H7 (cell line): Measurements from ENCODE around the gene LMF2. TPM values are rescaled to one million over a fixed set of nuclear protein-coding genes. Genes with fewer than 3 reads are reported as not detected.

Experiments used
- total RNA-seq: library from RNA; depleted of rRNA; stranded (reverse); fragments of >200 nt; shearing (Covaris generic); gene quantifications from 2 replicates; pipeline ENCODE4 v1.2.3, GENCODE V29; 2014; rRNA removed

The LMF2 gene
- total RNA-seq, 1 experiment from 2014 or later = 28.1 TPM

Other genes starting within 250 kb of the LMF2 start
- 21.2 and 23.8 TPM in 2 replicates for gene MAPK12, start 246.0 kb downstream of the LMF2 start, total RNA-seq
- gene MAPK11, start 237.3 kb downstream of the LMF2 start, total RNA-seq = 1.4 and 2.4 TPM in 2 replicates
- 33.4 and 39.8 TPM in 2 replicates for gene PLXNB2, start 200.1 kb downstream of the LMF2 start, total RNA-seq
- gene DENND6B, start 180.7 kb downstream of the LMF2 start, total RNA-seq = 0.52 and 1.1 TPM in 2 replicates
- 47.0 and 48.7 TPM in 2 replicates for gene PPP6R2, start 164.4 kb downstream of the LMF2 start, total RNA-seq
- 53.8 and 64.4 TPM in 2 replicates for gene SBF1, start 32.7 kb downstream of the LMF2 start, total RNA-seq
- gene ADM2, start 26.2 kb downstream of the LMF2 start, total RNA-seq = 3.0 and 3.2 TPM in 2 replicates
- gene MIOX, start 20.8 kb downstream of the LMF2 start, total RNA-seq = not detected in 2 replicates
- 74.1 and 86.5 TPM in 2 replicates for gene NCAPH2, start 522 bp upstream of the LMF2 start, total RNA-seq
- 1.2 TPM in 1 of 2 replicates, not detected in the other for gene SCO2, start 17.9 kb upstream of the LMF2 start, total RNA-seq
- gene TYMP, start 22.3 kb upstream of the LMF2 start, total RNA-seq = 0.55 and 1.1 TPM in 2 replicates
- gene KLHDC7B, start 38.2 kb upstream of the LMF2 start, total RNA-seq = not detected in 2 replicates
- gene SYCE3, start 55.2 kb upstream of the LMF2 start, total RNA-seq = not detected in 2 replicates
- gene CPT1B, start 70.7 kb upstream of the LMF2 start, total RNA-seq = 24.0 and 27.6 TPM in 2 replicates
- gene CHKB, start 75.1 kb upstream of the LMF2 start, total RNA-seq = 42.1 and 54.5 TPM in 2 replicates
- gene MAPK8IP2, start 93.1 kb upstream of the LMF2 start, total RNA-seq = 1.7 and 3.4 TPM in 2 replicates
- 9.5 and 11.3 TPM in 2 replicates for gene ARSA, start 120.5 kb upstream of the LMF2 start, total RNA-seq
- 1.8 and 2.1 TPM in 2 replicates for gene SHANK3, start 165.1 kb upstream of the LMF2 start, total RNA-seq
- gene ACR, start 230.5 kb upstream of the LMF2 start, total RNA-seq = 0.07 TPM in 1 of 2 replicates, not detected in the other